ENCODE results near the gene GALNT12. TPM values are rescaled to one million over a fixed set of nuclear protein-coding genes. Genes with fewer than 3 reads are reported as not detected.
A peak's percentile ranks its signal among the peaks of the same experiment; 100 is the strongest.

GALNT12 gene
- total and polyA plus RNA-seq, 8 donors = 4.2 to 12.2 (median 9.6) TPM

DNA sequence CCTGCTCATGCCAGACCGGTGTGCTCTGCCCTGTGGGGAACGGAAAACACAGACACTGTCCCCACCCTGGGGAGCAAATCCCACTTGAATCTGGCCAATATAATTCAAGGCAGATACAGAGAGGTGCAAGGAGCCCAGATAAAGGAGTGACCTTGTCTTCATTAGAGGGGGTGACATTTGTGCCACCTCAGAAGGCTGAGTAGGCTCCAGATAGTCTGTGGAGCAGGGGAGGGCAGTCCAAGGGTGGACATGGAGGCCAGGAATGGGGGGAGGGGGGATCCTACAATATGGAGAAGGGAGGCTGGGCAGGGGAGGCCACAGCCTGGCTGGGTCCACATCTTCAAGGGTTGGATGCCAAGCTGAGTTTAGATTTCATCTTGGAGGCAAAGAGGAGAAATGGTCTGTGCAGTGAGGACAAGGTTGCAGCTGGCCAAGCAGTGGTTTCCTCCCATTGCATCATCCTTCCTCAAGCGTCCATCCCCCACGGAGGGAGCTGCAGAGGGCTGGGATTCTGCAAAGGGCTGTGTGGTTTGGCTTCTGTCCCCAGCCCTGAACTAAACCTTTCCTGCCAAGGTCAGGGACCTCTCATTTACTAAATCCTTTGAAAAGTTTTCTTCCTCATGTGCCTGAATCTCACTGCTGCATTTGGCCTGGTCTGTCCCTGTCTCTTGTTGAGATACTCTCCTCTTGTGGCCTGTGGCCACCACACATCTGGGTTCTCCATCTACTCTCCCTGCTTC lies 60.1 kb downstream of the GALNT12 start:
- Histone ChIP-seq H3K4me1 (peaks cover 8 to 27% (median 10%) of the 10 kb centered on the region in 3 donors), H3K9me3 (no peaks in the 10 kb centered on the region), H3K4me3 (no peak overlapping the region), H3K36me3 (no peaks in the 10 kb centered on the region), H3K27me3 (no peaks in the 10 kb centered on the region), H3K27ac (peak overlapping the region in 3 of 4 donors; percentile 62 to 69 (median 68))
- intact Hi-C loops (cut with DNase I) = no loop called here
- FAIRE-seq (no peak), DNase-seq (peak; percentile 72 to 93 (median 82)), ATAC-seq (peak; percentile 92 to 96 (median 93))
- TF ChIP-seq, protein P1, sequence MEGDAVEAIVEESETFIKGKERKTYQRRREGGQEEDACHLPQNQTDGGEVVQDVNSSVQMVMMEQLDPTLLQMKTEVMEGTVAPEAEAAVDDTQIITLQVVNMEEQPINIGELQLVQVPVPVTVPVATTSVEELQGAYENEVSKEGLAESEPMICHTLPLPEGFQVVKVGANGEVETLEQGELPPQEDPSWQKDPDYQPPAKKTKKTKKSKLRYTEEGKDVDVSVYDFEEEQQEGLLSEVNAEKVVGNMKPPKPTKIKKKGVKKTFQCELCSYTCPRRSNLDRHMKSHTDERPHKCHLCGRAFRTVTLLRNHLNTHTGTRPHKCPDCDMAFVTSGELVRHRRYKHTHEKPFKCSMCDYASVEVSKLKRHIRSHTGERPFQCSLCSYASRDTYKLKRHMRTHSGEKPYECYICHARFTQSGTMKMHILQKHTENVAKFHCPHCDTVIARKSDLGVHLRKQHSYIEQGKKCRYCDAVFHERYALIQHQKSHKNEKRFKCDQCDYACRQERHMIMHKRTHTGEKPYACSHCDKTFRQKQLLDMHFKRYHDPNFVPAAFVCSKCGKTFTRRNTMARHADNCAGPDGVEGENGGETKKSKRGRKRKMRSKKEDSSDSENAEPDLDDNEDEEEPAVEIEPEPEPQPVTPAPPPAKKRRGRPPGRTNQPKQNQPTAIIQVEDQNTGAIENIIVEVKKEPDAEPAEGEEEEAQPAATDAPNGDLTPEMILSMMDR (IDR thresholded peaks at IDR 0.05) = no peak
- WGBS, 2 donors = 32 to 41% methylated on average over 4 of the region's 4 CpGs

DNA sequence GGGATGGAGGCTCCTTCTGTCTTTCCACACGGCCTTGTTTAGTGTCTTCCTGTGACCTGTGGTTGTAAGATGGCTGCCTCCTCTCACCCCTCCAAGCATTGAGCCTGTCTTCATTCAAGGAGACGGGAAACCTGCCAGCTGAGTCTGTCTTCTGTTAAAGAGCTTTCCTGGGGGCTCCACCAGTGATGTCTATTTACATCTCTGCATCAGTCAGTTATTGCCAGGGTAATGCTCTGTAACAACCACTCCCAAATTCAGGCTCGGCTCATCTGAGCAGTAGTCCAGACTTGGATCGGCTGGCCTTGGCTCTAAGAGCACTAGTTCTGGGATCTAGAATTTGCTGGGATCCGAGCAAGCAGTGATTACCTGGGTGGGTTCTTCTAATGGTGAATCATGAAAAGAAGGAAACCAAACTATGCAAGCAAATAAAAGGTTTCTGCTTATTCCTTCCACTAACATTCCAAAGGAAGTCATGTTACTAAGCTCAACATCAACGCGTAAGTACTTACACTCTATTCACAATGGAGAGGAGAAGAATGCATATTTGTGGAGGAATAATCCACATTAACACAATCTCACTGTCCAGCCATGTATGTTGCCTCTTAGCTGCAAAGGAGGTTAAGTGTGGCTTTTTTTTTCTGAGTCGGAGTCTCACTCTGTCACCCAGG lies 61.7 kb downstream of the GALNT12 start:
- TF ChIP-seq, protein P1 (IDR thresholded peaks at IDR 0.05) = no peak

DNA sequence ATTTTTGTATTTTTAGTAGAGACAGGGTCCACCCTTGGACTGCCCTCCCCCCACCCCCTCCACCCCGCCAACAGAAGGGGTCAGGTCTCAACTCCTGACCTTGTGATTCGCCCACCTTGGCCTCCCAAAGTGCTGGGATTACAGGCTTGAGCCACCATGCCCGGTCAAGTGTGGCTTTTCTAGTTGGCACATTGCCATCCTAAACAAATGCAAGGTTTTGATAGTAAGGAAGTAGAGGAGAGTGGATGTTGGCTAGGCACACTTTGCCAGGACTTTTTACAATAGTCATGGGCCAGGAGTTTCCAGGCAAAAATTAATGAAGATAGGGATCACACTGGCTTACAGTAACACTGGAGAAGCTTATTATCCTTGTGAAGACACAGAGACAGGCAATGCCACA lies 62.4 kb downstream of the GALNT12 start:
- Histone ChIP-seq H3K4me3 (no peak overlapping the region), H3K27me3 (no peaks in the 10 kb centered on the region), H3K27ac (no peak overlapping the region), H3K36me3 (no peaks in the 10 kb centered on the region), H3K9me3 (no peaks in the 10 kb centered on the region), H3K4me1 (peaks cover 8 to 27% (median 10%) of the 10 kb centered on the region in 3 donors)
- no peak for ATAC-seq
- intact Hi-C loops (cut with DNase I) = no loop called here
- TF ChIP-seq, protein P1 (IDR thresholded peaks at IDR 0.05) = no peak
- 53 to 62% methylated on average over 3 of the region's 3 CpGs for WGBS, 2 donors
- FAIRE-seq = no peak
- DNase-seq = no peak

More for the DNA sequence above, 61.7 kb downstream of the GALNT12 start:
- Histone ChIP-seq H3K36me3 (no peaks in the 10 kb centered on the region), H3K9me3 (no peaks in the 10 kb centered on the region), H3K27me3 (no peaks in the 10 kb centered on the region), H3K4me3 (no peak overlapping the region), H3K27ac (no peak overlapping the region), H3K4me1 (peaks cover 8 to 27% (median 10%) of the 10 kb centered on the region in 3 donors)
- DNase-seq (no peak), FAIRE-seq (no peak), ATAC-seq (no peak)
- 94% methylated on average over 8 of the region's 8 CpGs for WGBS, 2 donors
- intact Hi-C loops (cut with DNase I) = no loop called here

GRCh38 chr9:98870782-98871557 lies 63.5 kb downstream of the GALNT12 start:
- TF ChIP-seq, protein P1 (IDR thresholded peaks at IDR 0.05) = no peak
- ATAC-seq (no peak), DNase-seq (no peak), FAIRE-seq (no peak)
- WGBS, 2 donors = 68 to 74% methylated on average over 5 of the region's 5 CpGs
- H3K36me3 ChIP-seq = no peaks in the 10 kb centered on the region
- no peaks in the 10 kb centered on the region for H3K27me3 ChIP-seq
- intact Hi-C loops (cut with DNase I) = no loop called here
- H3K4me3 ChIP-seq = no peak overlapping the region
- peaks cover 8 to 27% (median 9%) of the 10 kb centered on the region in 3 donors for H3K4me1 ChIP-seq
- H3K27ac ChIP-seq = no peak overlapping the region
- no peaks in the 10 kb centered on the region for H3K9me3 ChIP-seq

Data from pancreas (tissue), 10 donors.